Prostate gland (tissue), 2 donors: ENCODE results near the gene PELO. TPM values are rescaled to one million over a fixed set of nuclear protein-coding genes. Genes with fewer than 3 reads are reported as not detected.
"Not testable (repeated sequence)": the region's sequence is repeated elsewhere in the genome, so short reads cannot be mapped to it uniquely, and the experiment has no call there.

Experiments used
- DNase-seq: peaks from one replicate; pipeline ENCODE4 v3.0.0-alpha.2; 2019; ENCODE audit warnings: low spot score
- H3K27ac ChIP-seq, 2 donors: fragments of 200-600 bp; sonication (generic); 2 replicates each; pipeline ENCODE4 v1.5.1; 2017 to 2019
- H3K27me3 ChIP-seq: fragments of 200-600 bp; sonication (generic); replicated peaks from 2 replicates; pipeline ENCODE4 v1.5.1; 2019; ENCODE audit not compliant: insufficient read depth
- H3K36me3 ChIP-seq, 2 donors: fragments of 200-600 bp; sonication (generic); 1 replicate in 1 of 2; 2 replicates in 1 of 2; pipeline versions ENCODE4 v1.5.1 to v1.8.1; 2017 to 2019
- H3K4me1 ChIP-seq: fragments of 200-600 bp; sonication (generic); replicated peaks from 2 replicates; pipeline ENCODE4 v1.5.1; 2019
- H3K4me3 ChIP-seq, 2 donors: fragments of 200-600 bp; sonication (generic); 2 replicates each; pipeline ENCODE4 v1.5.1; 2017 to 2019
- H3K9me3 ChIP-seq: fragments of 200-600 bp; sonication (generic); 2 replicates; pipeline ENCODE4 v1.5.1; 2017
- POLR2A ChIP-seq: fragments of 450-650 bp; IDR thresholded peaks from one replicate; pipeline ENCODE4 v1.6.1; 2016; ENCODE audit warnings: antibody characterized with exemption, mild to moderate bottlenecking
- POLR2AphosphoS5 ChIP-seq: sonication (generic); formaldehyde crosslinking; IDR thresholded peaks from one replicate; pipeline ENCODE4 v1.6.1; 2017; ENCODE audit warnings: antibody characterized with exemption
- WGBS: methylation state at CpG from one replicate; pipeline ENCODE4 v1.1.5; 2018; 5-methylcytosine and 5-hydroxymethylcytosine counted together
- intact Hi-C: fragments of 100-400 bp; cut with DNase I; formaldehyde crosslinking; loops from one replicate; pipeline ENCODE4 v1.14.2; 2022
- total RNA-seq, 2 donors: library from RNA; depleted of rRNA; stranded (reverse); fragments of >200 nt; gene quantifications; one replicate each; pipeline ENCODE4 v1.1.0, GENCODE V29; 2016
- TF ChIP-seq, protein P1 (sequence below), 4 experiments: fragments of 200-600 bp in 2 of 4; fragments of 450-650 bp in 2 of 4; sonication (generic) in 2 of 4; IDR thresholded peaks; 1 replicate in 3 of 4; 2 replicates in 1 of 4; pipeline ENCODE4 v1.5.1; 2016 to 2019; ENCODE audit warnings: antibody characterized with exemption in 4 of 4, mild to moderate bottlenecking in 2 of 4, moderate library complexity in 2 of 4

Gene PELO
- total RNA-seq, 2 donors from 2014 or later, result 14.9 to 18.8 TPM

DNA sequence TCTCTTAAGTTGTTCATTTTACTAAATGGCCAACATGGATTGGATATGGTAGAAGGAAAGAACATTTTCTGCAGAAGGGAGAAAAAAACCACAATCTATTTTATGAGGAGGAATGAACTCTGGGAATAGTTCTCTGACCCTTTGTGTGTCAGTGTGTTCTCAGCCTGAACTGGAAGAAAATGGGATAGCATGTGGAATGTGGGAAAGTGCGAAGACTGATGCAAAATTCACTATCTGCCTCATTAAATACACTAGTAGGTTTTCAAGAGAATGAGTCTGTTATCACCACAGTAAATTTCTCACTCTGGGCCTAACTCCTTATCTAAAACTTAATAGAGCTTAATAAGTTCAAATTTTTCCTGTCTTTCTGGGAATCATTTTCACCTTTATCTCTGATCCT lies 22.7 kb downstream of the PELO start:
- Histone ChIP-seq H3K27ac (peak overlapping the region in 1 of 2 donors; percentile 6), H3K36me3 (no peaks in the 10 kb centered on the region), H3K9me3 (no peaks in the 10 kb centered on the region), H3K4me1 (no peaks in the 10 kb centered on the region), H3K27me3 (no peaks in the 10 kb centered on the region), H3K4me3 (no peak overlapping the region)
- intact Hi-C loops, result no loop called here
- DNase-seq, result no peak
- 87% methylated on average over 1 of the region's 1 CpG for WGBS
- TF ChIP-seq POLR2A, result no peak

GRCh38 chr5:52811067-52811749 lies 23.5 kb downstream of the PELO start:
- no peaks in the 10 kb centered on the region for H3K36me3 ChIP-seq
- H3K27ac ChIP-seq, result no peak overlapping the region
- DNase-seq, result no peak
- WGBS, result 71% methylated on average over 3 of the region's 3 CpGs
- H3K4me3 ChIP-seq, result no peak overlapping the region
- TF ChIP-seq, protein P1, sequence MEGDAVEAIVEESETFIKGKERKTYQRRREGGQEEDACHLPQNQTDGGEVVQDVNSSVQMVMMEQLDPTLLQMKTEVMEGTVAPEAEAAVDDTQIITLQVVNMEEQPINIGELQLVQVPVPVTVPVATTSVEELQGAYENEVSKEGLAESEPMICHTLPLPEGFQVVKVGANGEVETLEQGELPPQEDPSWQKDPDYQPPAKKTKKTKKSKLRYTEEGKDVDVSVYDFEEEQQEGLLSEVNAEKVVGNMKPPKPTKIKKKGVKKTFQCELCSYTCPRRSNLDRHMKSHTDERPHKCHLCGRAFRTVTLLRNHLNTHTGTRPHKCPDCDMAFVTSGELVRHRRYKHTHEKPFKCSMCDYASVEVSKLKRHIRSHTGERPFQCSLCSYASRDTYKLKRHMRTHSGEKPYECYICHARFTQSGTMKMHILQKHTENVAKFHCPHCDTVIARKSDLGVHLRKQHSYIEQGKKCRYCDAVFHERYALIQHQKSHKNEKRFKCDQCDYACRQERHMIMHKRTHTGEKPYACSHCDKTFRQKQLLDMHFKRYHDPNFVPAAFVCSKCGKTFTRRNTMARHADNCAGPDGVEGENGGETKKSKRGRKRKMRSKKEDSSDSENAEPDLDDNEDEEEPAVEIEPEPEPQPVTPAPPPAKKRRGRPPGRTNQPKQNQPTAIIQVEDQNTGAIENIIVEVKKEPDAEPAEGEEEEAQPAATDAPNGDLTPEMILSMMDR (IDR thresholded peaks at IDR 0.05), result no peak
- TF ChIP-seq POLR2AphosphoS5 (no peak), POLR2A (no peak)
- no peaks in the 10 kb centered on the region for H3K4me1 ChIP-seq
- no peaks in the 10 kb centered on the region for H3K9me3 ChIP-seq
- intact Hi-C loops, result no loop called here
- H3K27me3 ChIP-seq, result no peaks in the 10 kb centered on the region

- H3K36me3 ChIP-seq, result no peaks in the 10 kb centered on the region
- no peaks in the 10 kb centered on the region for H3K27me3 ChIP-seq
- no peaks in the 10 kb centered on the region for H3K9me3 ChIP-seq
- no peak for TF ChIP-seq POLR2AphosphoS5
- TF ChIP-seq POLR2A, result no peak
- TF ChIP-seq, protein P1 (IDR thresholded peaks at IDR 0.05), result no peak
- intact Hi-C loops, result no loop called here
- WGBS, result 87% methylated on average over 4 of the region's 4 CpGs
- no peak for DNase-seq
- H3K4me1 ChIP-seq, result no peaks in the 10 kb centered on the region
- H3K27ac ChIP-seq, result no peak overlapping the region
- no peak overlapping the region for H3K4me3 ChIP-seq
Measured at GRCh38 chr5:52814352-52815148, 26.8 kb downstream of the PELO start.

DNA sequence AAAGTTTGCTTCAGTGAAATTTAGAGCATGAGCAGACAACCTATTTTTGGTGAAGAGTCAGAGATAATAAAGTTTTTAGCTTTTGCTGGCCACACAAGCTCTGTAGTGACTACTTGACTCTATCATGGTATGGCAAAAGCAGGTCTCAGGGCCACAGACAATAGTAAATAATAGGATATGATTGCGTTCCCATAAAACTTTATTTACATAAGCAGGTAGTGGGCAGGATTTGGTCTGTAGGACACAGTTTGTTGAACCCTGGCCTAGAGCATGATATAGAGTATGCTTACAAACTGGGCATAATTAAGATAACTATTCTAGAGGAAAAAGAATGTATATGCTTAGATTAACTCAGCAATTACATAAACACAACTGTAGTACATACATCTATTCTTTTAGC lies 30.1 kb downstream of the PELO start:
- no peaks in the 10 kb centered on the region for H3K27me3 ChIP-seq
- H3K4me3 ChIP-seq, result no peak overlapping the region
- intact Hi-C loops, result no loop called here
- H3K9me3 ChIP-seq, result no peaks in the 10 kb centered on the region
- H3K27ac ChIP-seq, result no peak overlapping the region
- H3K4me1 ChIP-seq, result no peaks in the 10 kb centered on the region
- no peaks in the 10 kb centered on the region for H3K36me3 ChIP-seq
- 81% methylated on average over 1 of the region's 1 CpG for WGBS
- DNase-seq, result no peak
- TF ChIP-seq, protein P1 (IDR thresholded peaks at IDR 0.05), result no peak
- TF ChIP-seq POLR2AphosphoS5, result no peak

GRCh38 chr5:52818360-52818759 lies 30.6 kb downstream of the PELO start:
- Histone ChIP-seq H3K9me3 (no peaks in the 10 kb centered on the region), H3K27ac (no peak overlapping the region), H3K4me3 (no peak overlapping the region), H3K27me3 (no peaks in the 10 kb centered on the region), H3K4me1 (no peaks in the 10 kb centered on the region), H3K36me3 (no peaks in the 10 kb centered on the region)
- DNase-seq, result no peak
- intact Hi-C loops, result no loop called here
- WGBS, result 86% methylated on average over 1 of the region's 1 CpG
- TF ChIP-seq POLR2AphosphoS5 (no peak), POLR2A (no peak)
- TF ChIP-seq, protein P1 (IDR thresholded peaks at IDR 0.05), result no peak

- H3K9me3 ChIP-seq, H3K4me3 ChIP-seq, H3K27ac ChIP-seq, DNase-seq, intact Hi-C loops, H3K27me3 ChIP-seq, H3K36me3 ChIP-seq, H3K4me1 ChIP-seq: not testable (repeated sequence)
- 84% methylated on average over 3 of the region's 3 CpGs for WGBS
Measured at GRCh38 chr5:52818807-52819206, 31.1 kb downstream of the PELO start.
